Stomach (tissue), 4 donors: ENCODE results near the gene MYO5B.

Experiments
- CTCF ChIP-seq, 7 experiments: fragments of 450-650 bp in 4 of 7; fragments of 200-600 bp in 3 of 7; sonication (generic) in 3 of 7; IDR thresholded peaks; one replicate each; pipeline ENCODE4 v1.5.1; 2016 to 2019; ENCODE audit warnings: antibody characterized with exemption in 7 of 7, control low read depth in 2 of 7, mild to moderate bottlenecking in 1 of 7
- POLR2A ChIP-seq, 4 donors: fragments of 450-650 bp; IDR thresholded peaks; one replicate each; pipeline ENCODE4 v1.6.1; 2016; ENCODE audit warnings: antibody characterized with exemption in 4 of 4, control low read depth in 2 of 4, mild to moderate bottlenecking in 1 of 4, moderate library complexity in 1 of 4
- POLR2AphosphoS5 ChIP-seq, 3 donors: sonication (generic); formaldehyde crosslinking; IDR thresholded peaks; one replicate each; pipeline ENCODE4 v1.6.1; 2016; ENCODE audit warnings: antibody characterized with exemption in 3 of 3

GRCh38 chr18:50133526-50133925 is 61.4 kb downstream of the MYO5B start:
- TF ChIP-seq POLR2AphosphoS5 (IDR thresholded peaks at IDR 0.05) (no peak), CTCF (IDR thresholded peaks at IDR 0.05) (no peak), POLR2A (IDR thresholded peaks at IDR 0.05) (no peak)
